Measurements from ENCODE around the gene MPDU1. TPM values are rescaled to one million over a fixed set of nuclear protein-coding genes. Genes with fewer than 3 reads are reported as not detected.

The MPDU1 gene
- total RNA-seq, 1 donor from 2014 or later = 167 TPM

DNA sequence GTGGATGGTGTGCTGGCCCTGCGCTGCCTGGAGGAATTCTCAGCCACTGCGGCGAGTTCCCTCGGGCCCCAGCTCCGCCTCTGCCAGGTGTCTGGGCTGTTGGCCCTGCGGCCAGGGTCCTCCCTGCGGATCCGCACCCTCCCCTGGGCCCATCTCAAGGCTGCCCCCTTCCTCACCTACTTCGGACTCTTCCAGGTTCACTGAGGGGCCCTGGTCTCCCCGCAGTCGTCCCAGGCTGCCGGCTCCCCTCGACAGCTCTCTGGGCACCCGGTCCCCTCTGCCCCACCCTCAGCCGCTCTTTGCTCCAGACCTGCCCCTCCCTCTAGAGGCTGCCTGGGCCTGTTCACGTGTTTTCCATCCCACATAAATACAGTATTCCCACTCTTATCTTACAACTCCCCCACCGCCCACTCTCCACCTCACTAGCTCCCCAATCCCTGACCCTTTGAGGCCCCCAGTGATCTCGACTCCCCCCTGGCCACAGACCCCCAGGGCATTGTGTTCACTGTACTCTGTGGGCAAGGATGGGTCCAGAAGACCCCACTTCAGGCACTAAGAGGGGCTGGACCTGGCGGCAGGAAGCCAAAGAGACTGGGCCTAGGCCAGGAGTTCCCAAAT is 26.4 kb upstream of the MPDU1 start:
- Histone ChIP-seq H3K9ac (no peak overlapping the region), H4K20me1 (ENCODE audit: low read depth) (peaks cover 3% of the 10 kb centered on the region), H3K4me1 (peaks cover 27% of the 10 kb centered on the region), H3K27ac (no peak overlapping the region), H3K9me3 (ENCODE audit: low read depth) (no peaks in the 10 kb centered on the region), H3K36me3 (no peaks in the 10 kb centered on the region), H3K79me2 (ENCODE audit: low read depth) (peaks cover 4% of the 10 kb centered on the region), H3K4me3 (no peak overlapping the region), H3K4me2 (peak overlapping the region; percentile 40), H2AFZ (replicated peaks) (peak overlapping the region; percentile 48), H3F3A (ENCODE audit: low read depth) (peaks cover 45% of the 10 kb centered on the region), H3K27me3 (no peaks in the 10 kb centered on the region)
- Mint-ChIP-seq H3K4me1 (peaks cover 37% of the 10 kb centered on the region), H3K9me3 (no peaks in the 10 kb centered on the region), H3K27me3 (ENCODE audit: insufficient read depth, low read depth) (peaks cover 4% of the 10 kb centered on the region), H3K27ac (no peak overlapping the region), H3K4me3 (no peak overlapping the region), H3K36me3 (no peaks in the 10 kb centered on the region)
- no peak for DNase-seq (ENCODE audit: low spot score)
- no peak for TF ChIP-seq EZH2 (IDR thresholded peaks at IDR 0.05)
- no peak for TF ChIP-seq EZH2phosphoT487 (IDR thresholded peaks at IDR 0.05)
- TF ChIP-seq, protein P1, sequence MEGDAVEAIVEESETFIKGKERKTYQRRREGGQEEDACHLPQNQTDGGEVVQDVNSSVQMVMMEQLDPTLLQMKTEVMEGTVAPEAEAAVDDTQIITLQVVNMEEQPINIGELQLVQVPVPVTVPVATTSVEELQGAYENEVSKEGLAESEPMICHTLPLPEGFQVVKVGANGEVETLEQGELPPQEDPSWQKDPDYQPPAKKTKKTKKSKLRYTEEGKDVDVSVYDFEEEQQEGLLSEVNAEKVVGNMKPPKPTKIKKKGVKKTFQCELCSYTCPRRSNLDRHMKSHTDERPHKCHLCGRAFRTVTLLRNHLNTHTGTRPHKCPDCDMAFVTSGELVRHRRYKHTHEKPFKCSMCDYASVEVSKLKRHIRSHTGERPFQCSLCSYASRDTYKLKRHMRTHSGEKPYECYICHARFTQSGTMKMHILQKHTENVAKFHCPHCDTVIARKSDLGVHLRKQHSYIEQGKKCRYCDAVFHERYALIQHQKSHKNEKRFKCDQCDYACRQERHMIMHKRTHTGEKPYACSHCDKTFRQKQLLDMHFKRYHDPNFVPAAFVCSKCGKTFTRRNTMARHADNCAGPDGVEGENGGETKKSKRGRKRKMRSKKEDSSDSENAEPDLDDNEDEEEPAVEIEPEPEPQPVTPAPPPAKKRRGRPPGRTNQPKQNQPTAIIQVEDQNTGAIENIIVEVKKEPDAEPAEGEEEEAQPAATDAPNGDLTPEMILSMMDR (IDR thresholded peaks at IDR 0.05) = no peak

DNA sequence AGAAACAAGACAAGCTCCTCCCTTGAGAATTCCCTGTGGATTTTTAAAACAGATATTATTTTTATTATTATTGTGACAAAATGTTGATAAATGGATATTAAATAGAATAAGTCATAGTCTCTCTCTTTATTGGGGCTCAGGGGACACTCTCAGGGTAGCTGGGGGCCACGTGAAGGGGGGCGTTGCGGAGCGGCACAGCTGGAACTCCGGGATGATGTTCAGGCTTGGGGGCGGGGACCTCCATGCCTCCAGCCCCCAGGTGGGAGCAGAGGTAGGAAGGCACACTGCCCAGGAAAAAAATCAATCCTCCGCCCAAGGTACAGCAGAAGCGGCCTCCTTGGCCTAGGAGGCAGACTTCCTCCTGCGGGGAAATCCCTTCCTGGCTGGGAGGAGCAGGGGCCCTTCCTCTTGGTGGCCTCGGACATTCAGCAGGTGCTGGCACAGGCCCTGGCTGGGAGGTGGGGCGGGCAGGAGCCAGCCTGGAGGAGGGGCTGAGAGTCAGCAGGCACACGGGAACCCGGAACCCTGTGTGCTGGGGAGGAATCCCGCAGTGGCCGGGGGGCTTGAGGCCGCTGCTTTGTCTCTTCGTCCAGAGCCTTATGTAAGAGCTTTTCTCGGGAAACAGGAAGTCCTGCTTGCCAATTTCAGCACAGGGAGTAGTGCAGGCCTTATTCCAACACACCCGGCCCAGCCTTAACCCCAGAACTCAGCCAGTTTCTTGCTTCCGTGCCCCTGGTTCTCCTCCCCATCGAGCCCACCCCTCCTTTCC is 25.7 kb upstream of the MPDU1 start:
- H3K9me3 ChIP-seq (ENCODE audit: low read depth) = no peaks in the 10 kb centered on the region
- Mint-ChIP-seq H3K27ac (peak overlapping the region; percentile 90), H3K4me1 (peaks cover 44% of the 10 kb centered on the region), H3K9me3 (no peaks in the 10 kb centered on the region), H3K36me3 (peaks cover 3% of the 10 kb centered on the region), H3K4me3 (peak overlapping the region; percentile 50), H3K27me3 (ENCODE audit: insufficient read depth, low read depth) (peaks cover 4% of the 10 kb centered on the region)
- H3F3A ChIP-seq (ENCODE audit: low read depth) = peaks cover 50% of the 10 kb centered on the region
- TF ChIP-seq, protein P1 (IDR thresholded peaks at IDR 0.05) = no peak
- TF ChIP-seq EZH2 (IDR thresholded peaks at IDR 0.05) (no peak), EZH2phosphoT487 (IDR thresholded peaks at IDR 0.05) (no peak)
- H3K27ac ChIP-seq = no peak overlapping the region
- H3K4me1 ChIP-seq = peaks cover 33% of the 10 kb centered on the region
- peaks cover 11% of the 10 kb centered on the region for H3K79me2 ChIP-seq (ENCODE audit: low read depth)
- no peak overlapping the region for H3K9ac ChIP-seq
- peak overlapping the region; percentile 40 for H3K4me2 ChIP-seq
- no peak overlapping the region for H3K4me3 ChIP-seq
- H3K36me3 ChIP-seq = no peaks in the 10 kb centered on the region
- DNase-seq (ENCODE audit: low spot score) = peak; percentile 71
- no peaks in the 10 kb centered on the region for H3K27me3 ChIP-seq
- H4K20me1 ChIP-seq (ENCODE audit: low read depth) = peaks cover 10% of the 10 kb centered on the region
- peak overlapping the region; percentile 48 for H2AFZ ChIP-seq (replicated peaks)

DNA sequence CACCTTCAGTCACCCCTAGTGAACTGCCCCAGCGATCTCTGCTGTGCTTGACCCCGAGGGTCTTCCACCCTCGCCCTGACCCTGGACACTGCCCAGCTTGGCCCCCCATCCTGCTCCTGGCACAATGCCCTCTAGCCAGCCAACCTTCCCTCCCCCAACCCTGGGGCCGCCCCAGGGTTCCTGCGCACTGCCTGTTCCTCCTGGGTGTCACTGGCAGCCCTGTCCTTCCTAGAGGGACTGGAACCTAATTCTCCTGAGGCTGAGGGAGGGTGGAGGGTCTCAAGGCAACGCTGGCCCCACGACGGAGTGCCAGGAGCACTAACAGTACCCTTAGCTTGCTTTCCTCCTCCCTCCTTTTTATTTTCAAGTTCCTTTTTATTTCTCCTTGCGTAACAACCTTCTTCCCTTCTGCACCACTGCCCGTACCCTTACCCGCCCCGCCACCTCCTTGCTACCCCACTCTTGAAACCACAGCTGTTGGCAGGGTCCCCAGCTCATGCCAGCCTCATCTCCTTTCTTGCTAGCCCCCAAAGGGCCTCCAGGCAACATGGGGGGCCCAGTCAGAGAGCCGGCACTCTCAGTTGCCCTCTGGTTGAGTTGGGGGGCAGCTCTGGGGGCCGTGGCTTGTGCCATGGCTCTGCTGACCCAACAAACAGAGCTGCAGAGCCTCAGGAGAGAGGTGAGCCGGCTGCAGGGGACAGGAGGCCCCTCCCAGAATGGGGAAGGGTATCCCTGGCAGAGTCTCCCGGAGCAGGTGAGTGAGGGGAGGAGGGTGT is 24.9 kb upstream of the MPDU1 start, which contains the start of gene TNFSF13:
Gene TNFSF13 (plus strand): TSS at position 207 of the 776 bp plus-strand sequence. CDS start 290 bp downstream, at position 497.
- H3K4me3 ChIP-seq = no peak within 1 kb of the TSS
- DNase-seq (ENCODE audit: low spot score) = no peak
- H3K36me3 ChIP-seq = no peaks in the 10 kb centered on the region
- H3K9ac ChIP-seq = no peak within 1 kb of the TSS
- peaks cover 40% of the 10 kb centered on the region for H3K4me1 ChIP-seq
- peaks cover 19% of the 10 kb centered on the region for H3K79me2 ChIP-seq (ENCODE audit: low read depth)
- H3K27ac ChIP-seq = no peak within 1 kb of the TSS
- Mint-ChIP-seq H3K36me3 (peaks cover 3% of the 10 kb centered on the region), H3K9me3 (no peaks in the 10 kb centered on the region), H3K4me1 (peaks cover 45% of the 10 kb centered on the region), H3K27ac (peak within 1 kb of the TSS; percentile 90), H3K4me3 (peak within 1 kb of the TSS; percentile 67), H3K27me3 (ENCODE audit: insufficient read depth, low read depth) (peaks cover 4% of the 10 kb centered on the region)
- peaks cover 50% of the 10 kb centered on the region for H3F3A ChIP-seq (ENCODE audit: low read depth)
- peak within 1 kb of the TSS; percentile 48 for H2AFZ ChIP-seq (replicated peaks)
- peak within 1 kb of the TSS; percentile 40 for H3K4me2 ChIP-seq
- TF ChIP-seq, protein P1 (IDR thresholded peaks at IDR 0.05) = no peak
- no peak for TF ChIP-seq EZH2 (IDR thresholded peaks at IDR 0.05)
- TF ChIP-seq EZH2phosphoT487 (IDR thresholded peaks at IDR 0.05) = no peak
- H3K9me3 ChIP-seq (ENCODE audit: low read depth) = no peaks in the 10 kb centered on the region
- H4K20me1 ChIP-seq (ENCODE audit: low read depth) = peaks cover 14% of the 10 kb centered on the region
- no peaks in the 10 kb centered on the region for H3K27me3 ChIP-seq

Measured in neural progenitor cell (in vitro differentiated cells).